Measurements from ENCODE around the gene DOCK2. TPM values are rescaled to one million over a fixed set of nuclear protein-coding genes. Genes with fewer than 3 reads are reported as not detected.

Gene DOCK2
- total RNA-seq, 1 experiment from 2014 or later, result 0.26 TPM

DNA sequence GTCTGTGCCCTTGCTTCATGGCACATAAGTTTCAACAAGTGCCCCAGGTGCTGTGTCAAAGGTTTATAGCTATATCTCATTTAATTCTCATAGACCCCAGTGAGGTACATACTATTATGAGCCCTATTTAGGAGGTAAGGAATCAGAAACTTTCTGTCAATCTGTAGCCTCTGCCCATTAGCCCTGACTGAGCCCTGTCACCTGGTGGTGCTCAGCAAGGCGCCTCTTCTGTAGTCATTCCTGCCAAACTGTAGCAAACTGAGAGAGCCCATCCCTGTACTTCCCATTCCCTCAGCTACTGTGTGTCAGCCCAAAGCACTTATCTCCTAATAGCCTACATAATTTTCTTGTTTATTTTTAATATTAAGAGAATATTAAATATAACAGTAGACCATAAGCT lies 422.1 kb downstream of the DOCK2 start:
- H3K9ac ChIP-seq (ENCODE audit: low read length), result no peak overlapping the region
- no peaks in the 10 kb centered on the region for H3F3A ChIP-seq (ENCODE audit: low read length, unreplicated experiment)
- no peak overlapping the region for H2AFZ ChIP-seq (ENCODE audit: low read length)
- ATAC-seq (no peak), DNase-seq (no peak)
- ChIA-PET CTCF (no interaction called here), POLR2A (ENCODE audit: unreplicated experiment) (no interaction called here)
- no peak overlapping the region for H3K4me3 ChIP-seq (ENCODE audit: low read length)
- H4K20me1 ChIP-seq (ENCODE audit: low read length), result no peaks in the 10 kb centered on the region
- H3K4me1 ChIP-seq (ENCODE audit: insufficient read depth, low read length), result no peaks in the 10 kb centered on the region
- no peak for TF ChIP-seq CTCF (conservative IDR thresholded peaks at IDR 0.05; ENCODE audit: low read depth, low read length)
- no peaks in the 10 kb centered on the region for H3K9me3 ChIP-seq (ENCODE audit: low read length)
- no peak overlapping the region for H3K27ac ChIP-seq (ENCODE audit: low read length)
- H3K36me3 ChIP-seq (ENCODE audit: low read depth, low read length), result no peaks in the 10 kb centered on the region
- H3K27me3 ChIP-seq (ENCODE audit: low read length), result no peaks in the 10 kb centered on the region
- intact Hi-C loops (cut with micrococcal nuclease), result no loop called here
- H3K4me2 ChIP-seq (ENCODE audit: low read length), result no peak overlapping the region
- no TSS peak for BruUV-seq (replicated peaks)
- H3K79me2 ChIP-seq (ENCODE audit: low read length), result no peaks in the 10 kb centered on the region
- no peaks in the 10 kb centered on the region for H3K9me2 ChIP-seq (replicated peaks; ENCODE audit: low read length)

- Histone ChIP-seq H3K4me1 (ENCODE audit: insufficient read depth, low read length) (no peaks in the 10 kb centered on the region), H3K9ac (ENCODE audit: low read length) (no peak overlapping the region), H3K27ac (ENCODE audit: low read length) (no peak overlapping the region), H3K27me3 (ENCODE audit: low read length) (no peaks in the 10 kb centered on the region), H3F3A (ENCODE audit: low read length, unreplicated experiment) (no peaks in the 10 kb centered on the region), H3K79me2 (ENCODE audit: low read length) (no peaks in the 10 kb centered on the region), H3K9me2 (replicated peaks; ENCODE audit: low read length) (no peaks in the 10 kb centered on the region), H3K36me3 (ENCODE audit: low read depth, low read length) (no peaks in the 10 kb centered on the region), H2AFZ (ENCODE audit: low read length) (no peak overlapping the region), H4K20me1 (ENCODE audit: low read length) (no peaks in the 10 kb centered on the region), H3K4me3 (ENCODE audit: low read length) (no peak overlapping the region), H3K4me2 (ENCODE audit: low read length) (no peak overlapping the region), H3K9me3 (ENCODE audit: low read length) (no peaks in the 10 kb centered on the region)
- TF ChIP-seq EZH2 (IDR thresholded peaks at IDR 0.05; ENCODE audit: low read length, unreplicated experiment), result no peak
- no peak for TF ChIP-seq EZH2phosphoT487 (IDR thresholded peaks at IDR 0.05; ENCODE audit: borderline replicate concordance, low read length)
- no peak for TF ChIP-seq CTCF (conservative IDR thresholded peaks at IDR 0.05; ENCODE audit: low read depth, low read length)
- intact Hi-C loops (cut with micrococcal nuclease), result no loop called here
- ATAC-seq (no peak), DNase-seq (no peak)
- BruUV-seq (replicated peaks), result no TSS peak
- POLR2A ChIA-PET (ENCODE audit: unreplicated experiment), result no interaction called here
- CTCF ChIA-PET, result no interaction called here
Measured at GRCh38 chr5:170067152-170067551, 430.1 kb downstream of the DOCK2 start.

DNA sequence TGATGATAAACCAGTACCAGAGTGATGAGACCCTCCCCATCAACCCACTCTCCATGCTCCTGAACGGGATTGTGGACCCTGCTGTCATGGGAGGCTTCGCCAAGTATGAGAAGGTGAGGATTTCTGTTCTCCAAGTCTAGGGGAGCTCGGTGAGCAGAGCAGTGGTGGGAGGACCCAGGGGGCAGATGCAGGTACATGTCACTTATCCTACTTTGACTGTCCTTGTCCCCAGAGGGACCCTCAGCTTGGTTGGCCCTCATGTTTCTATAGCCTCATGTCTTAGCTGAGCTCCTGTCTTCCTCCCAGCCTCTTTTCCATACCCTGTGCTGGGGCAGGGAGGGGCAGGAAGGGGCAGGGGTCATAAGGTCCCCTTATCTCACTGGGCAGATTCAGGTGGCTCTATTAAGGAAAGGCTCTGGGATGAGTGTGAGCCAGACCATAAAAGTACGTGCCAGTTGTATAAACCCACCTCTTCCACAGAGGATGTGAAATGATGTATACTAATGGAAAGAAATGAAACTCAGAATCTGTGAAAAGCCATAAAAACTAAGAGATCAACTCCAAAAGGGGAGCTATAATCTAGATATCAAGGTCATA lies 430.6 kb downstream of the DOCK2 start:
- H3K4me2 ChIP-seq (ENCODE audit: low read length), result no peak overlapping the region
- H3K9me2 ChIP-seq (replicated peaks; ENCODE audit: low read length), result no peaks in the 10 kb centered on the region
- H4K20me1 ChIP-seq (ENCODE audit: low read length), result no peaks in the 10 kb centered on the region
- H3K27me3 ChIP-seq (ENCODE audit: low read length), result no peaks in the 10 kb centered on the region
- no peak for TF ChIP-seq CTCF (conservative IDR thresholded peaks at IDR 0.05; ENCODE audit: low read depth, low read length)
- no peak for TF ChIP-seq EZH2 (IDR thresholded peaks at IDR 0.05; ENCODE audit: low read length, unreplicated experiment)
- no peak for TF ChIP-seq EZH2phosphoT487 (IDR thresholded peaks at IDR 0.05; ENCODE audit: borderline replicate concordance, low read length)
- no peaks in the 10 kb centered on the region for H3F3A ChIP-seq (ENCODE audit: low read length, unreplicated experiment)
- intact Hi-C loops (cut with micrococcal nuclease), result no loop called here
- H3K4me3 ChIP-seq (ENCODE audit: low read length), result no peak overlapping the region
- no peak overlapping the region for H3K27ac ChIP-seq (ENCODE audit: low read length)
- CTCF ChIA-PET, result no interaction called here
- H2AFZ ChIP-seq (ENCODE audit: low read length), result no peak overlapping the region
- no peaks in the 10 kb centered on the region for H3K4me1 ChIP-seq (ENCODE audit: insufficient read depth, low read length)
- H3K9me3 ChIP-seq (ENCODE audit: low read length), result no peaks in the 10 kb centered on the region
- no peak for DNase-seq
- no peak for ATAC-seq
- H3K36me3 ChIP-seq (ENCODE audit: low read depth, low read length), result no peaks in the 10 kb centered on the region
- POLR2A ChIA-PET (ENCODE audit: unreplicated experiment), result no interaction called here
- no TSS peak for BruUV-seq (replicated peaks)
- no peaks in the 10 kb centered on the region for H3K79me2 ChIP-seq (ENCODE audit: low read length)
- H3K9ac ChIP-seq (ENCODE audit: low read length), result no peak overlapping the region

Data from PC-3 (cell line).